GM19025 (cell line): Measurements from ENCODE around the gene DNAAF5.
"Not testable (repeated sequence)": the region's sequence is repeated elsewhere in the genome, so short reads cannot be mapped to it uniquely, and the experiment has no call there.

ENCODE experiments used
- ATAC-seq: cut with Tn5 transposase; IDR thresholded peaks from one replicate; pipeline ENCODE4 v1.9.1; 2021; ENCODE audit warnings: mild to moderate bottlenecking, low read depth, moderate library complexity; ENCODE audit not compliant: unreplicated experiment

The DNAAF5 gene

GRCh38 chr7:780081-780480 is 53.6 kb downstream of the DNAAF5 start:
- no peak for ATAC-seq

- ATAC-seq = no peak
Observed at GRCh38 chr7:780516-780915, 54.0 kb downstream of the DNAAF5 start.

GRCh38 chr7:781186-781849 is 54.8 kb downstream of the DNAAF5 start:
- ATAC-seq = no peak

GRCh38 chr7:781936-782529 is 55.5 kb downstream of the DNAAF5 start:
- no peak for ATAC-seq

GRCh38 chr7:782718-783449 is 56.4 kb downstream of the DNAAF5 start:
- ATAC-seq = no peak

- no peak for ATAC-seq
Observed at GRCh38 chr7:783556-784490, 57.3 kb downstream of the DNAAF5 start.

GRCh38 chr7:784971-785370 is 58.5 kb downstream of the DNAAF5 start:
- no peak for ATAC-seq

- ATAC-seq = no peak
Observed at GRCh38 chr7:785416-785815, 58.9 kb downstream of the DNAAF5 start.

- ATAC-seq = no peak
Observed at GRCh38 chr7:786472-787255, 60.2 kb downstream of the DNAAF5 start.

GRCh38 chr7:787332-788240 is 61.1 kb downstream of the DNAAF5 start:
- no peak for ATAC-seq

GRCh38 chr7:791519-791918 is 65.0 kb downstream of the DNAAF5 start:
- ATAC-seq = no peak

GRCh38 chr7:794207-794606 is 67.7 kb downstream of the DNAAF5 start:
- ATAC-seq = no peak

GRCh38 chr7:794671-795329 is 68.3 kb downstream of the DNAAF5 start:
- ATAC-seq = no peak

- not testable (repeated sequence) for ATAC-seq
Observed at GRCh38 chr7:796434-797169, 70.1 kb downstream of the DNAAF5 start.

GRCh38 chr7:798921-799470 is 72.5 kb downstream of the DNAAF5 start:
- no peak for ATAC-seq

- ATAC-seq = no peak
Observed at GRCh38 chr7:800692-801091, 74.2 kb downstream of the DNAAF5 start.

- ATAC-seq = not testable (repeated sequence)
Observed at GRCh38 chr7:801351-801750, 74.9 kb downstream of the DNAAF5 start.
